Left cardiac atrium (tissue), 2 donors: ENCODE measurements around the gene LYSMD3. TPM values are rescaled to one million over a fixed set of nuclear protein-coding genes. Genes with fewer than 3 reads are reported as not detected.

ENCODE experiments used
- total RNA-seq, 2 donors: library from RNA; stranded (reverse); fragmentation: NEBNext Ultra II Directional; extraction: Animal tissue kit (Norgen Biotek cat#: 25700); gene quantifications; one replicate each; pipeline ENCODE4 v1.2.1, GENCODE V29; 2021
- donor health status: DM: no; HTN: yes; CAD: no; lungs with severe emphysema.
- donor health status: DM: yes; HTN: yes; CAD: no.

LYSMD3 gene
- total RNA-seq, 2 donors from 2014 or later = 17.3 to 30.0 TPM

Other genes with a start within 250 kb of the LYSMD3 start
- 10 to 100 TPM; 20.9 to 24.7 TPM for gene CETN3, start 119.8 kb downstream of the LYSMD3 start, total RNA-seq
- gene MBLAC2, start 54.8 kb downstream of the LYSMD3 start, total RNA-seq = 1 to 10 TPM; 3.2 to 3.4 TPM
- 1 to 10 TPM; 1.0 to 1.2 TPM for gene POLR3G, start 54.7 kb downstream of the LYSMD3 start, total RNA-seq
- gene ADGRV1, start 29.2 kb upstream of the LYSMD3 start, total RNA-seq = under 1 TPM; 0.32 to 0.60 TPM